Muscle of leg (tissue), 11 donors: Measurements from ENCODE around the gene GGT6. TPM values are rescaled to one million over a fixed set of nuclear protein-coding genes. Genes with fewer than 3 reads are reported as not detected.
A peak's percentile ranks its signal among the peaks of the same experiment; 100 is the strongest.

ENCODE experiments used
- DNase-seq: peaks from one replicate; pipeline ENCODE4 v3.0.0; 2013
- H3K27ac ChIP-seq: one replicate; pipeline ENCODE4 v1.5.1; 2013; ENCODE audit warnings: mild to moderate bottlenecking, low read length, control low read depth
- H3K27me3 ChIP-seq: one replicate; pipeline ENCODE4 v1.6.1; 2013; ENCODE audit warnings: low read length; ENCODE audit not compliant: control insufficient read depth, insufficient read depth
- H3K36me3 ChIP-seq: one replicate; pipeline ENCODE4 v1.6.1; 2013; ENCODE audit warnings: low read length; ENCODE audit not compliant: control insufficient read depth, insufficient read depth
- H3K4me1 ChIP-seq: one replicate; pipeline ENCODE4 v1.6.1; 2013; ENCODE audit warnings: low read length; ENCODE audit not compliant: control insufficient read depth, insufficient read depth
- H3K4me3 ChIP-seq: one replicate; pipeline ENCODE4 v1.5.1; 2013; ENCODE audit warnings: low read length, control low read depth
- H3K9me3 ChIP-seq: replicated peaks from 2 replicates; pipeline ENCODE4 v1.6.1; 2013; ENCODE audit warnings: low read depth, low read length; ENCODE audit not compliant: control insufficient read depth
- WGBS: methylation state at CpG from one replicate; pipeline ENCODE4 v1.1.5; 2013; ENCODE audit warnings: missing lambda C conversion rate; ENCODE audit not compliant: insufficient coverage; 5-methylcytosine and 5-hydroxymethylcytosine counted together
- polyA plus RNA-seq, 8 donors: library from polyadenylated mRNA; unstranded; fragments of 120-200 nt; gene quantifications; one replicate each; pipeline versions ENCODE4 v1.2.1 to v1.2.3, GENCODE V29; 2013; ENCODE audit warnings: inconsistent platforms in 1 of 8, low replicate concordance in 1 of 8; ENCODE audit not compliant: insufficient read length in 8 of 8, insufficient read depth in 1 of 8
- total RNA-seq: library from RNA; stranded (reverse); fragments of 120-200 nt; gene quantifications from one replicate; pipeline ENCODE4 v1.2.4, GENCODE V29; 2013

The GGT6 gene
- total and polyA plus RNA-seq, 9 donors: 0.04 to 3.2 (median 0.10) TPM

- H3K27ac ChIP-seq: peak overlapping the region; percentile 29
- no peaks in the 10 kb centered on the region for H3K9me3 ChIP-seq
- 77% methylated on average over 7 of the region's 17 CpGs for WGBS
- H3K4me3 ChIP-seq: no peak overlapping the region
- H3K36me3 ChIP-seq: peaks cover 24% of the 10 kb centered on the region
- H3K27me3 ChIP-seq: peaks cover 9% of the 10 kb centered on the region
- DNase-seq: no peak
- H3K4me1 ChIP-seq: peaks cover 74% of the 10 kb centered on the region
These were observed 25.9 kb downstream of the GGT6 start for GRCh38 chr17:4534515-4534914.

GRCh38 chr17:4533523-4534504 is 26.6 kb downstream of the GGT6 start:
- Histone ChIP-seq H3K36me3 (peaks cover 17% of the 10 kb centered on the region), H3K27ac (peak overlapping the region; percentile 29), H3K4me1 (peaks cover 72% of the 10 kb centered on the region), H3K9me3 (no peaks in the 10 kb centered on the region), H3K27me3 (peaks cover 9% of the 10 kb centered on the region), H3K4me3 (no peak overlapping the region)
- WGBS: 57% methylated on average over 18 of the region's 23 CpGs
- no peak for DNase-seq

DNA sequence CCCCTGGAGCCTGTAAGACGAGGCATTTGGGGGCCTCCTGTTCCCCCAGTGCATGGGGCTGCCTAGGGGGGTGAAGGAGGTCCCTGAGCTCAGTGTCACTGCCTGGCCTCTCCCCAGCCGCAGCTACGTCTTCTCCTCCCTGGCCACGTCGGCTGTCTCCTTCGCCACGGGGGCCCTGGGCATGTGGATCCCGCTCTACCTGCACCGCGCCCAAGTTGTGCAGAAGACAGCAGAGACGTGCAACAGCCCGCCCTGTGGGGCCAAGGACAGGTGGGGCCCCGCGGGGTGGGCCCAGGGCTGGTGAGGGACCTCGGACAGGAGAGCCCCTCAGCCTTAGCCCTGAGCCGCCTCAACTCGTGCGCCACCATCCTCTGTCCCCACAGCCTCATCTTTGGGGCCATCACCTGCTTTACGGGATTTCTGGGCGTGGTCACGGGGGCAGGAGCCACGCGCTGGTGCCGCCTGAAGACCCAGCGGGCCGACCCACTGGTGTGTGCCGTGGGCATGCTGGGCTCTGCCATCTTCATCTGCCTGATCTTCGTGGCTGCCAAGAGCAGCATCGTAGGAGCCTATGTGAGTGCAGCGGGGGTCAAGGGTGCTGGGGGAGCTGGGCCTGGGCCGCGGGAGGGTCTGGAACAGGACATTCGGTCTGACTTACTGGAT is 27.4 kb downstream of the GGT6 start:
- H3K4me1 ChIP-seq: peaks cover 63% of the 10 kb centered on the region
- H3K27ac ChIP-seq: no peak overlapping the region
- no peak for DNase-seq
- H3K36me3 ChIP-seq: peaks cover 9% of the 10 kb centered on the region
- H3K9me3 ChIP-seq: no peaks in the 10 kb centered on the region
- no peak overlapping the region for H3K4me3 ChIP-seq
- peaks cover 9% of the 10 kb centered on the region for H3K27me3 ChIP-seq
- 85% methylated on average over 32 of the region's 33 CpGs for WGBS

DNA sequence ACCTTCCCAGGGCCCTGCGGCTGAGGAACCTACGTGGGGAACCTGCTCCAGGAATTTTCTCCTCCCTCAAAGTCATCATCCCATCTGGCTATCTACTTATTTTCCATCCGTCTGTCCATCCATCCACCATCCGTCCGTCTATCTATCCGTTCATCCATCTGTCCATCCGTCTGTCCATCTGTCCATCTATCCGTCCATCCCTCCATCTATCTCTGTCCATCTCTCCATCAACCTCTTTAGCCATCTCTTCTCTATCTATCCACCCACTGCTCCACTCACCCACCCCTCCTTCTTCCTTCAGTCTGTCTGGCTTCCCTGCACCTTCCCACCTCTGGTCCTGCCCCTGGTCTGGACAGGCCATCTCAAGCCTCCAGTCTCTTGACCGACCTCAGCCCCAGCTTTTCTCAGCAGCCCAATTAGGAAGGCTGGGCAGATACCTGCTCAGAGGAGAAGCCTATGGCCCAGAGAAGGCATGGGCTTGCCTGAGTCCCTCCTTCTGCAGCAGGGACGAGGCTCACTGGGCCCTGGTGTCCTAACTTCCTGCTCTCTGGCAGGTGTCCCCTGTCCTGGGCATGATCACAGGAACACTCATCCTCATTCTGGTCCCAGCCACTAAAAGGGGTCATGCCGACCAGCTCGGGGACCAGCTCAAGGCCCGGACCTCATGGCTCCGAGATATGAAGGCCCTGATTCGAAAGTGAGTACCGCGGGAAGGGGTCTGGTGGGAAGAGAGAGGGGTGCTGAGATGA is 28.2 kb downstream of the GGT6 start:
- no peak for DNase-seq
- H3K27me3 ChIP-seq: peaks cover 9% of the 10 kb centered on the region
- H3K27ac ChIP-seq: peak overlapping the region; percentile 69
- 91% methylated on average over 15 of the region's 17 CpGs for WGBS
- H3K4me1 ChIP-seq: peaks cover 55% of the 10 kb centered on the region
- H3K4me3 ChIP-seq: no peak overlapping the region
- no peaks in the 10 kb centered on the region for H3K9me3 ChIP-seq
- H3K36me3 ChIP-seq: peaks cover under 1% of the 10 kb centered on the region

- Histone ChIP-seq H3K9me3 (no peaks in the 10 kb centered on the region), H3K27ac (peak overlapping the region; percentile 69), H3K4me1 (peaks cover 44% of the 10 kb centered on the region), H3K27me3 (peaks cover 5% of the 10 kb centered on the region), H3K36me3 (no peaks in the 10 kb centered on the region), H3K4me3 (no peak overlapping the region)
- 39% methylated on average over 21 of the region's 30 CpGs for WGBS
- peak; percentile 63 for DNase-seq
These were observed 29.3 kb downstream of the GGT6 start for GRCh38 chr17:4530799-4531730.

- peak overlapping the region; percentile 11 for H3K27ac ChIP-seq
- H3K4me1 ChIP-seq: peaks cover 31% of the 10 kb centered on the region
- H3K27me3 ChIP-seq: peaks cover 2% of the 10 kb centered on the region
- no peak for DNase-seq
- WGBS: 82% methylated on average over 6 of the region's 13 CpGs
- H3K36me3 ChIP-seq: no peaks in the 10 kb centered on the region
- H3K9me3 ChIP-seq: no peaks in the 10 kb centered on the region
- no peak overlapping the region for H3K4me3 ChIP-seq
These were observed 30.7 kb downstream of the GGT6 start for GRCh38 chr17:4529533-4530152.

DNA sequence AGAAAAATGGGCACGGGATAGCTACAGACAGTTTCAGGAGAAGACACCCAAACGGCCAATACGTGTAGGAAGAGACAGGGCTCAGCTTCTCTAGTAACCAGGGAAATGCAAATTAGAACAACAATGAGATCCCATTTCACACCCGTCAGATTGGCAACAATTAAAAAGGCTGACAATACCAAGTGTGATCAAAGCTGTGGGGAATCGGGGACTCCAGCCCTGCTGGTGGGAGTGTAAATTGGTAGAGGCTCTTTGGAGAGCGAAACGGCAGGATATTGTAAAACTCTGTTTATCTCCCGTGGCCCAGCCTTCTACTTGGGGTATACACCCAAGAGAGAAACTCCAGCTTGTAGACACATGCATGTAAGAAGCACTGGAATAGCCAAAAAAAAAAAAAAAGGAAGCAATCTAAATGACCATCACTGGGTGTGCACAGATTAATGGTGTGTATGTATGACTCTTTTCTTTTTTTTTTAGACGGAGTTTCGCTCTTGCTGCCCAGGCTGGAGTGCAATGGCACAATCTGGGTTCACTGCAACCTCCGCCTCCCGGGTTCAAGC is 32.7 kb downstream of the GGT6 start:
- H3K9me3 ChIP-seq: no peaks in the 10 kb centered on the region
- 18% methylated on average over 2 of the region's 12 CpGs for WGBS
- peaks cover 24% of the 10 kb centered on the region for H3K4me1 ChIP-seq
- no peak for DNase-seq
- H3K4me3 ChIP-seq: no peak overlapping the region
- H3K27ac ChIP-seq: no peak overlapping the region
- H3K36me3 ChIP-seq: no peaks in the 10 kb centered on the region
- peaks cover 2% of the 10 kb centered on the region for H3K27me3 ChIP-seq

GRCh38 chr17:4527134-4527533 is 33.2 kb downstream of the GGT6 start:
- H3K9me3 ChIP-seq: no peaks in the 10 kb centered on the region
- no peak for DNase-seq
- no CpG with 5 or more reads among the region's 1 CpG for WGBS
- no peak overlapping the region for H3K27ac ChIP-seq
- no peaks in the 10 kb centered on the region for H3K36me3 ChIP-seq
- peaks cover 29% of the 10 kb centered on the region for H3K4me1 ChIP-seq
- H3K4me3 ChIP-seq: no peak overlapping the region
- peaks cover 2% of the 10 kb centered on the region for H3K27me3 ChIP-seq
